ENCODE results near the gene SMIM28.

SMIM28 gene

GRCh38 chr6:138418118-138418742, 40.5 kb downstream of the SMIM28 start:
- H2AFZ ChIP-seq (ENCODE audit: low read depth, low read length): no peak overlapping the region
- no peak overlapping the region for H2BK5ac ChIP-seq (ENCODE audit: low read depth, low read length, poor library complexity, severe bottlenecking)
- no peak overlapping the region for H2BK12ac ChIP-seq (ENCODE audit: low read length in 2 of 2)
- 98% methylated on average over 2 of the region's 3 CpGs for WGBS
- no peak overlapping the region for H2BK120ac ChIP-seq (ENCODE audit: low read depth, low read length)
- H3K27me3 ChIP-seq (ENCODE audit: control insufficient read depth in 1 of 2, insufficient read depth in 1 of 2, low read length in 2 of 2): no peaks in the 10 kb centered on the region
- H3K14ac ChIP-seq (ENCODE audit: low read length in 2 of 2): no peak overlapping the region
- H4K91ac ChIP-seq (ENCODE audit: low read length): no peak overlapping the region
- no peak overlapping the region for H3K4me2 ChIP-seq (ENCODE audit: low read length, poor library complexity, severe bottlenecking)
- H3K79me1 ChIP-seq (replicated peaks; ENCODE audit: low read length, poor library complexity, severe bottlenecking): peaks cover 7% of the 10 kb centered on the region
- DNase-seq: no peak
- H3K23ac ChIP-seq (ENCODE audit: low read length in 2 of 2): no peak overlapping the region
- no peak overlapping the region for H3K27ac ChIP-seq (ENCODE audit: low read length, poor library complexity, severe bottlenecking)
- peaks cover 30 to 50% of the 10 kb centered on the region in 2 experiments for H3K36me3 ChIP-seq (ENCODE audit: control insufficient read depth in 1 of 2, insufficient read depth in 2 of 2, low read depth in 1 of 2, low read length in 2 of 2)
- no peak overlapping the region for H3K4me3 ChIP-seq (ENCODE audit: insufficient read depth in 1 of 2, low read depth in 1 of 2, low read length in 2 of 2)
- H3K18ac ChIP-seq (ENCODE audit: low read depth in 1 of 2, low read length in 2 of 2): no peak overlapping the region
- no peaks in the 10 kb centered on the region for H3K9me3 ChIP-seq (ENCODE audit: control insufficient read depth, low read length)
- H3K4me1 ChIP-seq (ENCODE audit: control insufficient read depth, insufficient read depth, low read depth, low read length): peaks cover 2% of the 10 kb centered on the region
- H2BK15ac ChIP-seq (ENCODE audit: low read depth, poor library complexity, severe bottlenecking): no peak overlapping the region
- H4K8ac ChIP-seq (ENCODE audit: low read length): no peak overlapping the region
- H2AK5ac ChIP-seq (ENCODE audit: low read length, severe bottlenecking): no peak overlapping the region
- H3K4ac ChIP-seq (ENCODE audit: low read depth in 1 of 2, low read length in 2 of 2): no peak overlapping the region
- no peak overlapping the region for H3K9ac ChIP-seq (ENCODE audit: low read length)

DNA sequence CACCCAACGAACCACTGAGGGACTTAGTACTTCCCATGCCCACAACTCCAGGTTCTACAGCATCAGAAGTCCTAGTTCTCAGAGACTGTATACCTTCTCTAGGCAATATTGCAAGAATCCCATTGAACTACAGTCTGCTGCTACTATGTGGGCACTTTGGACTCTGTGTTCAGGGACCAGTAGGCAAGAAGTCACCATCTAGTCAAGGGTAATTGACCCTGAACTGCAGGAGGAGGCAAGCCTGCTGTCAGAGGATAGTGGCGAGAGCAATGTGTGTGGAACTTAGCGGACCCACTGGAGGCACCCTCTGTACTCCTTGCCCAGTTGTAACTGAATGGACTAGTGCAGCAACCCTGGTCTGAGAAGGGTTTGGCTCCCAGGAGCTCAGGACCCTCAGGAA, 42.1 kb downstream of the SMIM28 start:
- Histone ChIP-seq H3K23ac (ENCODE audit: low read length in 2 of 2) (no peak overlapping the region), H2BK12ac (ENCODE audit: low read length in 2 of 2) (no peak overlapping the region), H4K8ac (ENCODE audit: low read length) (no peak overlapping the region), H3K18ac (ENCODE audit: low read depth in 1 of 2, low read length in 2 of 2) (no peak overlapping the region), H3K79me1 (replicated peaks; ENCODE audit: low read length, poor library complexity, severe bottlenecking) (peaks cover 9% of the 10 kb centered on the region), H3K4me3 (ENCODE audit: insufficient read depth in 1 of 2, low read depth in 1 of 2, low read length in 2 of 2) (no peak overlapping the region), H3K4me2 (ENCODE audit: low read length, poor library complexity, severe bottlenecking) (no peak overlapping the region), H3K9me3 (ENCODE audit: control insufficient read depth, low read length) (no peaks in the 10 kb centered on the region), H2AK5ac (ENCODE audit: low read length, severe bottlenecking) (no peak overlapping the region), H3K4me1 (ENCODE audit: control insufficient read depth, insufficient read depth, low read depth, low read length) (peaks cover 2% of the 10 kb centered on the region), H2BK15ac (ENCODE audit: low read depth, poor library complexity, severe bottlenecking) (no peak overlapping the region), H3K36me3 (ENCODE audit: control insufficient read depth in 1 of 2, insufficient read depth in 2 of 2, low read depth in 1 of 2, low read length in 2 of 2) (peaks cover 32 to 48% of the 10 kb centered on the region in 2 experiments), H3K27ac (ENCODE audit: low read length, poor library complexity, severe bottlenecking) (no peak overlapping the region), H2BK120ac (ENCODE audit: low read depth, low read length) (no peak overlapping the region), H3K9ac (ENCODE audit: low read length) (no peak overlapping the region), H3K4ac (ENCODE audit: low read depth in 1 of 2, low read length in 2 of 2) (no peak overlapping the region), H3K27me3 (ENCODE audit: control insufficient read depth in 1 of 2, insufficient read depth in 1 of 2, low read length in 2 of 2) (no peaks in the 10 kb centered on the region), H2AFZ (ENCODE audit: low read depth, low read length) (no peak overlapping the region), H2BK5ac (ENCODE audit: low read depth, low read length, poor library complexity, severe bottlenecking) (no peak overlapping the region), H3K14ac (ENCODE audit: low read length in 2 of 2) (no peak overlapping the region), H4K91ac (ENCODE audit: low read length) (no peak overlapping the region)
- DNase-seq: no peak
- 99% methylated on average over 3 of the region's 3 CpGs for WGBS

GRCh38 chr6:138420356-138420755, 42.7 kb downstream of the SMIM28 start:
- H3K4me2 ChIP-seq (ENCODE audit: low read length, poor library complexity, severe bottlenecking): no peak overlapping the region
- H2BK120ac ChIP-seq (ENCODE audit: low read depth, low read length): no peak overlapping the region
- no peak overlapping the region for H2BK15ac ChIP-seq (ENCODE audit: low read depth, poor library complexity, severe bottlenecking)
- H4K8ac ChIP-seq (ENCODE audit: low read length): no peak overlapping the region
- no peak overlapping the region for H3K4ac ChIP-seq (ENCODE audit: low read depth in 1 of 2, low read length in 2 of 2)
- H3K9me3 ChIP-seq (ENCODE audit: control insufficient read depth, low read length): no peaks in the 10 kb centered on the region
- H2AK5ac ChIP-seq (ENCODE audit: low read length, severe bottlenecking): no peak overlapping the region
- DNase-seq: no peak
- H3K4me3 ChIP-seq (ENCODE audit: insufficient read depth in 1 of 2, low read depth in 1 of 2, low read length in 2 of 2): no peak overlapping the region
- no peak overlapping the region for H3K27ac ChIP-seq (ENCODE audit: low read length, poor library complexity, severe bottlenecking)
- no peak overlapping the region for H2BK12ac ChIP-seq (ENCODE audit: low read length in 2 of 2)
- peaks cover 2% of the 10 kb centered on the region for H3K4me1 ChIP-seq (ENCODE audit: control insufficient read depth, insufficient read depth, low read depth, low read length)
- H2BK5ac ChIP-seq (ENCODE audit: low read depth, low read length, poor library complexity, severe bottlenecking): no peak overlapping the region
- no peak overlapping the region for H4K91ac ChIP-seq (ENCODE audit: low read length)
- H3K23ac ChIP-seq (ENCODE audit: low read length in 2 of 2): no peak overlapping the region
- no peak overlapping the region for H2AFZ ChIP-seq (ENCODE audit: low read depth, low read length)
- H3K27me3 ChIP-seq (ENCODE audit: control insufficient read depth in 1 of 2, insufficient read depth in 1 of 2, low read length in 2 of 2): no peaks in the 10 kb centered on the region
- no peak overlapping the region for H3K18ac ChIP-seq (ENCODE audit: low read depth in 1 of 2, low read length in 2 of 2)
- peaks cover 9% of the 10 kb centered on the region for H3K79me1 ChIP-seq (replicated peaks; ENCODE audit: low read length, poor library complexity, severe bottlenecking)
- WGBS: 100% methylated on average over 4 of the region's 4 CpGs
- H3K9ac ChIP-seq (ENCODE audit: low read length): no peak overlapping the region
- no peak overlapping the region for H3K14ac ChIP-seq (ENCODE audit: low read length in 2 of 2)
- H3K36me3 ChIP-seq (ENCODE audit: control insufficient read depth in 1 of 2, insufficient read depth in 2 of 2, low read depth in 1 of 2, low read length in 2 of 2): peaks cover 32 to 48% of the 10 kb centered on the region in 2 experiments

DNA sequence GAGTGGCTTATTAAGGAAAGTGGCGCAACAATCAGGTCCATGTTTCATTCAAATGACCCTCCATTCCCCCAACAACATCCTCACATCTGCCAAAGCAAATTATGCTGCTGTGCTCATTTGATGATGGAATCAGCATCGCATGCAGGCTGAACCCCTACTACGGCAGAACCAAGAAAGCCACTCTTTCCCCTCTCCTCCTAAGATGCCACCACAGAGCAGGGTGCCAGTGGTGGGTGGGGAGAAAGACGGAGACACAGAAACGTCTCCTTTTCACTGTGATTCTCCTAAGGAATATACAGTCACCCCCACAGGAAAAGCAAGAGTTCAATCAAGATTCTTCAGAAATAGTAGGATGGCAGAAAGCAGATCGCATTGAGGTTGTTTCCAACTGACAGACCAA, 43.4 kb downstream of the SMIM28 start:
- Histone ChIP-seq H3K4me2 (ENCODE audit: low read length, poor library complexity, severe bottlenecking) (no peak overlapping the region), H3K14ac (ENCODE audit: low read length in 2 of 2) (no peak overlapping the region), H3K9me3 (ENCODE audit: control insufficient read depth, low read length) (no peaks in the 10 kb centered on the region), H2BK15ac (ENCODE audit: low read depth, poor library complexity, severe bottlenecking) (no peak overlapping the region), H3K4me3 (ENCODE audit: insufficient read depth in 1 of 2, low read depth in 1 of 2, low read length in 2 of 2) (no peak overlapping the region), H3K18ac (ENCODE audit: low read depth in 1 of 2, low read length in 2 of 2) (no peak overlapping the region), H3K23ac (ENCODE audit: low read length in 2 of 2) (no peak overlapping the region), H3K36me3 (ENCODE audit: control insufficient read depth in 1 of 2, insufficient read depth in 2 of 2, low read depth in 1 of 2, low read length in 2 of 2) (peaks cover 32 to 48% of the 10 kb centered on the region in 2 experiments), H2AFZ (ENCODE audit: low read depth, low read length) (no peak overlapping the region), H2AK5ac (ENCODE audit: low read length, severe bottlenecking) (no peak overlapping the region), H2BK5ac (ENCODE audit: low read depth, low read length, poor library complexity, severe bottlenecking) (no peak overlapping the region), H2BK120ac (ENCODE audit: low read depth, low read length) (no peak overlapping the region), H3K27ac (ENCODE audit: low read length, poor library complexity, severe bottlenecking) (no peak overlapping the region), H3K4me1 (ENCODE audit: control insufficient read depth, insufficient read depth, low read depth, low read length) (peaks cover 2% of the 10 kb centered on the region), H4K91ac (ENCODE audit: low read length) (no peak overlapping the region), H3K79me1 (replicated peaks; ENCODE audit: low read length, poor library complexity, severe bottlenecking) (peaks cover 7% of the 10 kb centered on the region), H3K27me3 (ENCODE audit: control insufficient read depth in 1 of 2, insufficient read depth in 1 of 2, low read length in 2 of 2) (no peaks in the 10 kb centered on the region), H2BK12ac (ENCODE audit: low read length in 2 of 2) (no peak overlapping the region), H4K8ac (ENCODE audit: low read length) (no peak overlapping the region), H3K9ac (ENCODE audit: low read length) (no peak overlapping the region), H3K4ac (ENCODE audit: low read depth in 1 of 2, low read length in 2 of 2) (no peak overlapping the region)
- no peak for DNase-seq
- WGBS: 73% methylated on average over 4 of the region's 6 CpGs
